Stimulated activated naive CD8-positive, alpha-beta T cell treated with anti-CD3 and anti-CD28 coated beads, Interleukin-15, Interleukin-2, amounts not matched to agents 100 ng/mL and 50 ng/mL, for 24 hours (primary cell): ENCODE results near the gene TMX4.
"Not testable (repeated sequence)": the region's sequence is repeated elsewhere in the genome, so short reads cannot be mapped to it uniquely, and the experiment has no call there.

Experiments
- H3K27ac Mint-ChIP-seq: one replicate; pipeline ENCODE4 v1.8.0; 2021; ENCODE audit warnings: mild to moderate bottlenecking, mixed read lengths
- H3K27me3 Mint-ChIP-seq: one replicate; pipeline ENCODE4 v1.8.0; 2021; ENCODE audit warnings: mixed read lengths
- H3K36me3 Mint-ChIP-seq: one replicate; pipeline ENCODE4 v1.8.0; 2021; ENCODE audit warnings: low read depth, mixed read lengths
- H3K4me1 Mint-ChIP-seq: one replicate; pipeline ENCODE4 v1.8.0; 2021; ENCODE audit warnings: low read depth, mixed read lengths
- H3K4me3 Mint-ChIP-seq: one replicate; pipeline ENCODE4 v1.8.0; 2021; ENCODE audit warnings: mild to moderate bottlenecking, mixed read lengths
- H3K9me3 Mint-ChIP-seq: one replicate; pipeline ENCODE4 v1.8.0; 2021; ENCODE audit warnings: mixed read lengths

TMX4 gene

GRCh38 chr20:7966176-7966575 lies 53.4 kb downstream of the TMX4 start:
- H3K9me3 Mint-ChIP-seq: no peaks in the 10 kb centered on the region
- H3K4me3 Mint-ChIP-seq: no peak overlapping the region
- peaks cover 5% of the 10 kb centered on the region for H3K27me3 Mint-ChIP-seq
- no peaks in the 10 kb centered on the region for H3K4me1 Mint-ChIP-seq
- no peak overlapping the region for H3K27ac Mint-ChIP-seq
- H3K36me3 Mint-ChIP-seq: no peaks in the 10 kb centered on the region

GRCh38 chr20:7959484-7959883 lies 60.1 kb downstream of the TMX4 start:
- peaks cover 4% of the 10 kb centered on the region for H3K36me3 Mint-ChIP-seq
- no peak overlapping the region for H3K27ac Mint-ChIP-seq
- peaks cover 10% of the 10 kb centered on the region for H3K27me3 Mint-ChIP-seq
- H3K9me3 Mint-ChIP-seq: peaks cover 9% of the 10 kb centered on the region
- H3K4me1 Mint-ChIP-seq: no peaks in the 10 kb centered on the region
- H3K4me3 Mint-ChIP-seq: no peak overlapping the region

GRCh38 chr20:7956561-7956960 lies 63.0 kb downstream of the TMX4 start:
- not testable (repeated sequence) for H3K4me3 Mint-ChIP-seq, H3K4me1 Mint-ChIP-seq, H3K27ac Mint-ChIP-seq, H3K36me3 Mint-ChIP-seq
- Mint-ChIP-seq H3K27me3 (peaks cover 16% of the 10 kb centered on the region), H3K9me3 (peaks cover 11% of the 10 kb centered on the region)

GRCh38 chr20:7950387-7950786 lies 69.2 kb downstream of the TMX4 start:
- Mint-ChIP-seq H3K27me3 (peaks cover 21% of the 10 kb centered on the region), H3K9me3 (peaks cover 10% of the 10 kb centered on the region), H3K4me3 (no peak overlapping the region), H3K27ac (no peak overlapping the region), H3K36me3 (no peaks in the 10 kb centered on the region), H3K4me1 (no peaks in the 10 kb centered on the region)

- no peaks in the 10 kb centered on the region for H3K36me3 Mint-ChIP-seq
- H3K27ac Mint-ChIP-seq: no peak overlapping the region
- H3K27me3 Mint-ChIP-seq: peaks cover 10% of the 10 kb centered on the region
- no peak overlapping the region for H3K4me3 Mint-ChIP-seq
- H3K4me1 Mint-ChIP-seq: no peaks in the 10 kb centered on the region
- peaks cover 7% of the 10 kb centered on the region for H3K9me3 Mint-ChIP-seq
Observed at GRCh38 chr20:7943891-7944290, 75.7 kb downstream of the TMX4 start.

GRCh38 chr20:7940341-7940740 lies 79.2 kb downstream of the TMX4 start, which contains the start of gene HAO1:
Gene HAO1 (minus strand): TSS chr20:7940458. CDS start chr20:7940422, 36 bp downstream.
- no peak within 1 kb of the TSS for H3K4me3 Mint-ChIP-seq
- H3K36me3 Mint-ChIP-seq: no peaks in the 10 kb centered on the region
- no peak within 1 kb of the TSS for H3K27ac Mint-ChIP-seq
- peaks cover 11% of the 10 kb centered on the region for H3K27me3 Mint-ChIP-seq
- H3K4me1 Mint-ChIP-seq: no peaks in the 10 kb centered on the region
- H3K9me3 Mint-ChIP-seq: no peaks in the 10 kb centered on the region

GRCh38 chr20:7939663-7940062 lies 79.9 kb downstream of the TMX4 start:
- Mint-ChIP-seq H3K36me3 (no peaks in the 10 kb centered on the region), H3K4me3 (no peak overlapping the region), H3K27me3 (peaks cover 15% of the 10 kb centered on the region), H3K4me1 (no peaks in the 10 kb centered on the region), H3K27ac (no peak overlapping the region), H3K9me3 (no peaks in the 10 kb centered on the region)

- Mint-ChIP-seq H3K27ac (no peak overlapping the region), H3K27me3 (peaks cover 22% of the 10 kb centered on the region), H3K9me3 (no peaks in the 10 kb centered on the region), H3K4me1 (no peaks in the 10 kb centered on the region), H3K4me3 (no peak overlapping the region), H3K36me3 (no peaks in the 10 kb centered on the region)
Observed at GRCh38 chr20:7938058-7938457, 81.5 kb downstream of the TMX4 start.

GRCh38 chr20:7937328-7937727 lies 82.2 kb downstream of the TMX4 start:
- H3K36me3 Mint-ChIP-seq: no peaks in the 10 kb centered on the region
- no peak overlapping the region for H3K27ac Mint-ChIP-seq
- no peaks in the 10 kb centered on the region for H3K4me1 Mint-ChIP-seq
- H3K4me3 Mint-ChIP-seq: no peak overlapping the region
- H3K9me3 Mint-ChIP-seq: no peaks in the 10 kb centered on the region
- peaks cover 26% of the 10 kb centered on the region for H3K27me3 Mint-ChIP-seq

- no peaks in the 10 kb centered on the region for H3K4me1 Mint-ChIP-seq
- H3K4me3 Mint-ChIP-seq: no peak overlapping the region
- H3K27ac Mint-ChIP-seq: no peak overlapping the region
- H3K36me3 Mint-ChIP-seq: no peaks in the 10 kb centered on the region
- H3K9me3 Mint-ChIP-seq: no peaks in the 10 kb centered on the region
- H3K27me3 Mint-ChIP-seq: peaks cover 36% of the 10 kb centered on the region
Observed at GRCh38 chr20:7935027-7935551, 84.5 kb downstream of the TMX4 start.

GRCh38 chr20:7933346-7933745 lies 86.2 kb downstream of the TMX4 start:
- H3K9me3 Mint-ChIP-seq: no peaks in the 10 kb centered on the region
- no peaks in the 10 kb centered on the region for H3K36me3 Mint-ChIP-seq
- no peak overlapping the region for H3K4me3 Mint-ChIP-seq
- no peaks in the 10 kb centered on the region for H3K4me1 Mint-ChIP-seq
- peaks cover 41% of the 10 kb centered on the region for H3K27me3 Mint-ChIP-seq
- H3K27ac Mint-ChIP-seq: no peak overlapping the region

GRCh38 chr20:7930343-7930742 lies 89.2 kb downstream of the TMX4 start:
- Mint-ChIP-seq H3K9me3 (no peaks in the 10 kb centered on the region), H3K4me1 (no peaks in the 10 kb centered on the region), H3K4me3 (no peak overlapping the region), H3K27me3 (peaks cover 31% of the 10 kb centered on the region), H3K36me3 (no peaks in the 10 kb centered on the region), H3K27ac (no peak overlapping the region)
